ENCODE results near the gene RESF1.

DNA sequence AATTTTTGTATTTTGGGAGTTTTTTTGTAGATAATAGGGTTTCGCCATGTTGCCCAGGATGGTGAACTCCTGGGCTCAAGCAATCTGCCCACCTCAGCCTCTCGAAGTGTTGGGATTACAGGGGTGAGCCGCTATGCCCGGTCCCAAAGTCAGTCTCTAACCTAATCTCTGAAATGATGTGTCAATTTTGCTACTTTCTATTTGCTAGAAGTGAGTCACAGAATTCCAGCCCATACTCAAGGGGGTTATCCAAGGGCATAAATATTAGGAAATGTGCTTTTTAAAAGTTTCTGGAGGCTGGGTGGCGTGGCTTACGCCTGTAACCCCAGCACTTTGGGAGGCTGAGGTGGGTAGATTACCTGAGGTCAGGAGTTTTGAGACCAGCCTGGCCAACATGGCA, 40.5 kb downstream of the RESF1 start:
- TF ChIP-seq, protein P1, sequence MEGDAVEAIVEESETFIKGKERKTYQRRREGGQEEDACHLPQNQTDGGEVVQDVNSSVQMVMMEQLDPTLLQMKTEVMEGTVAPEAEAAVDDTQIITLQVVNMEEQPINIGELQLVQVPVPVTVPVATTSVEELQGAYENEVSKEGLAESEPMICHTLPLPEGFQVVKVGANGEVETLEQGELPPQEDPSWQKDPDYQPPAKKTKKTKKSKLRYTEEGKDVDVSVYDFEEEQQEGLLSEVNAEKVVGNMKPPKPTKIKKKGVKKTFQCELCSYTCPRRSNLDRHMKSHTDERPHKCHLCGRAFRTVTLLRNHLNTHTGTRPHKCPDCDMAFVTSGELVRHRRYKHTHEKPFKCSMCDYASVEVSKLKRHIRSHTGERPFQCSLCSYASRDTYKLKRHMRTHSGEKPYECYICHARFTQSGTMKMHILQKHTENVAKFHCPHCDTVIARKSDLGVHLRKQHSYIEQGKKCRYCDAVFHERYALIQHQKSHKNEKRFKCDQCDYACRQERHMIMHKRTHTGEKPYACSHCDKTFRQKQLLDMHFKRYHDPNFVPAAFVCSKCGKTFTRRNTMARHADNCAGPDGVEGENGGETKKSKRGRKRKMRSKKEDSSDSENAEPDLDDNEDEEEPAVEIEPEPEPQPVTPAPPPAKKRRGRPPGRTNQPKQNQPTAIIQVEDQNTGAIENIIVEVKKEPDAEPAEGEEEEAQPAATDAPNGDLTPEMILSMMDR (IDR thresholded peaks at IDR 0.05): no peak
- TF ChIP-seq POLR2A (IDR thresholded peaks at IDR 0.05): no peak
- TF ChIP-seq POLR2AphosphoS5 (IDR thresholded peaks at IDR 0.05; ENCODE audit: insufficient read depth in 1 of 2, low read depth in 1 of 2): no peak
